ENCODE data around the gene LRP2.
"Not testable (repeated sequence)": the region's sequence is repeated elsewhere in the genome, so short reads cannot be mapped to it uniquely, and the experiment has no call there.

Gene LRP2

GRCh38 chr2:169323841-169324240 is 38.5 kb downstream of the LRP2 start:
- no peak overlapping the region for H3K4me3 ChIP-seq
- no peak overlapping the region for H3K9ac ChIP-seq (ENCODE audit: insufficient read length)
- no peak overlapping the region for H3K27ac ChIP-seq

DNA sequence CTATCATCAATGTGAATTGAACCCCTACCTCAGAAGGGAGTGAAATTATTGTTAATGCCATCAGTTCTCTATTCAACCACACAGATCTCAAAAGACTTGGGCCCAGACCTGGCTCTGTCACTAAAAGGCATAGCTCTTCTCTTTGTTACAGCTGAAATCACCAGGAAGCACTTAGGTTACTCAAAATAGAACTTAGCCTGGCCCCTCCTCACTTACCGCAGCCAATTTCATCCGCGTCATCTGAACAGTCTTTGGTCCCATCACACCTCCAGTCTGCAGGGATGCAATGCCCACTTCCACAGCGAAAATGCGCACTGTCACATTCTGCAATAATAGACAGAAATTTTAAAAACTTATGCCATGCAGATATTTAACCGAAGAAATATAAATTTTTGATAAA is 41.8 kb downstream of the LRP2 start:
- H3K4me3 ChIP-seq, result no peak overlapping the region

More at GRCh38 chr2:169323841-169324240, 38.5 kb downstream of the LRP2 start:
- no peaks in the 10 kb centered on the region for H3K36me3 ChIP-seq (ENCODE audit: insufficient read depth, low read length)
- TF ChIP-seq POLR2AphosphoS5 (IDR thresholded peaks at IDR 0.05; ENCODE audit: borderline replicate concordance, low read depth, low read length), result no peak
- no peaks in the 10 kb centered on the region for H3K9me3 ChIP-seq (ENCODE audit: low read depth, low read length)
- no peak for DNase-seq (ENCODE audit: low read depth, low spot score)

DNA sequence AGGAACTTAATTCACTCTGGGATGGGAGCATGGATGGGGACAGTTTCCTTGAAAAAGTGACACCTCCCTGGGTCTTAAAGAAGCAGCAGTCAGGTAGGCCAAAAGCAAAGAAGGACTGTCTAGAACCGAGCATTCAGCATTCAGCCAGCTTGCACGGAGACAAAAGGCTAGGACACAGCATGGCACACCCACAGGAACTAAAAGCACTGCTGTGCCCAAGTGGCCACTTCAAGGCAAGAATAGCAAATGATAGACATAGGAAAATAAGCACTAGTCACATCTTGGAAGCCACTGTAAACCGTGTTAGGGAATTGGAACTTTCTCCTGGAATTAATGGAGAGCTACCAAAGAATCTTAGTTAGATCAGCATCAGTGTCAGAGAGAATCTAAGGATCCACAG is 47.0 kb downstream of the LRP2 start:
- Histone ChIP-seq H3K36me3 (ENCODE audit: insufficient read depth, low read length) (no peaks in the 10 kb centered on the region), H3K9ac (ENCODE audit: insufficient read length) (no peak overlapping the region), H3K9me3 (ENCODE audit: low read depth, low read length) (no peaks in the 10 kb centered on the region), H3K27ac (no peak overlapping the region), H3K4me3 (no peak overlapping the region)
- no peak for DNase-seq (ENCODE audit: low read depth, low spot score)
- TF ChIP-seq POLR2AphosphoS5 (IDR thresholded peaks at IDR 0.05; ENCODE audit: borderline replicate concordance, low read depth, low read length), result no peak
- TF ChIP-seq EZH2 (IDR thresholded peaks at IDR 0.05), result no peak
- TF ChIP-seq FOXP2 (optimal IDR thresholded peaks at IDR 0.05; ENCODE audit: control extremely low read depth, extremely low read length, insufficient read depth), result no peak

More for the DNA sequence above, 41.8 kb downstream of the LRP2 start:
- Histone ChIP-seq H3K9me3 (ENCODE audit: low read depth, low read length) (no peaks in the 10 kb centered on the region), H3K36me3 (ENCODE audit: insufficient read depth, low read length) (no peaks in the 10 kb centered on the region), H3K9ac (ENCODE audit: insufficient read length) (no peak overlapping the region), H3K27ac (no peak overlapping the region)
- TF ChIP-seq FOXP2 (optimal IDR thresholded peaks at IDR 0.05; ENCODE audit: control extremely low read depth, extremely low read length, insufficient read depth), result no peak
- no peak for TF ChIP-seq EZH2 (IDR thresholded peaks at IDR 0.05)
- no peak for TF ChIP-seq POLR2AphosphoS5 (IDR thresholded peaks at IDR 0.05; ENCODE audit: borderline replicate concordance, low read depth, low read length)
- DNase-seq (ENCODE audit: low read depth, low spot score), result no peak

DNA sequence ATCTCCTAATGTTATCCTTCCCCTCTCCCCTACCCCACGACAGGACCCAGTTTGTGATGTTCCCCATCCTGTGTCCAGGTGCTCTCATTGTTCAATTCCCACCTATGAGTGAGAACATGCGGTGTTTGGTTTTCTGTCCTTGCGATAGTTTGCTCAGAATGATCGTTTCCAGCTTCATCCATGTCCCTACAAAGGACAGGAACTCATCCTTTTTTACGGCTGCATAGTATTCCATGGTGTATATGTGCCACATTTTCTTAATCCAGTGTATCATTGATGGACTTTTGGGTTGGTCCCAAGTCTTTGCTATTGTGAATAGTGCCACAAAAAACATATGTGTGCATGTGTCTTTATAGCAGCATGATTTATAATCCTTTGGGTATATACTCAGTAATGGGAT is 54.0 kb downstream of the LRP2 start:
- not testable (repeated sequence) for H3K36me3 ChIP-seq (ENCODE audit: insufficient read depth, low read length); DNase-seq (ENCODE audit: low read depth, low spot score); H3K9me3 ChIP-seq (ENCODE audit: low read depth, low read length); H3K4me3 ChIP-seq; H3K27ac ChIP-seq; H3K9ac ChIP-seq (ENCODE audit: insufficient read length)

DNA sequence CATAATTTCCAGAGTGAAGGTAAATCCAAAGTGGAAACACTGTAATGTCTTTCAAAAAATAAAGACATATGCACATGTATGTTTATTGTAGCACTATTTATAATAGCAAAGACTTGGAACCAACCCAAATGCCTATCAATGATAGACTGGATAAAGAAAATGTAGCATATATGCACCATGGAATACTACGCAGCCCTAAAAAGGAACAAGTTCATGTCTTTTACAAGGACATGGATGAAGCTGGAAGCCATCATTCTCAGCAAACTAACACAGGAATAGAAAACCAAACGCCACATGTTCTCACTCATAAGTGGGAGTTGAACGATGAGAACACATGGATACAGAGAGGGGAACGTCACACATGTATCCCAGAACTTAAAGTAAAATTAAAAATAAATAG is 57.6 kb downstream of the LRP2 start:
- not testable (repeated sequence) for H3K9ac ChIP-seq (ENCODE audit: insufficient read length); H3K4me3 ChIP-seq; H3K36me3 ChIP-seq (ENCODE audit: insufficient read depth, low read length); H3K9me3 ChIP-seq (ENCODE audit: low read depth, low read length); DNase-seq (ENCODE audit: low read depth, low spot score); H3K27ac ChIP-seq

- TF ChIP-seq POLR2AphosphoS5 (IDR thresholded peaks at IDR 0.05; ENCODE audit: borderline replicate concordance, low read depth, low read length), result no peak
- no peak for TF ChIP-seq FOXP2 (optimal IDR thresholded peaks at IDR 0.05; ENCODE audit: control extremely low read depth, extremely low read length, insufficient read depth)
- TF ChIP-seq EZH2 (IDR thresholded peaks at IDR 0.05), result no peak
- DNase-seq (ENCODE audit: low read depth, low spot score), result no peak
- no peaks in the 10 kb centered on the region for H3K36me3 ChIP-seq (ENCODE audit: insufficient read depth, low read length)
- H3K27ac ChIP-seq, result no peak overlapping the region
- no peaks in the 10 kb centered on the region for H3K9me3 ChIP-seq (ENCODE audit: low read depth, low read length)
- no peak overlapping the region for H3K4me3 ChIP-seq
- no peak overlapping the region for H3K9ac ChIP-seq (ENCODE audit: insufficient read length)
Measured at GRCh38 chr2:169303579-169304305, 58.6 kb downstream of the LRP2 start.

DNA sequence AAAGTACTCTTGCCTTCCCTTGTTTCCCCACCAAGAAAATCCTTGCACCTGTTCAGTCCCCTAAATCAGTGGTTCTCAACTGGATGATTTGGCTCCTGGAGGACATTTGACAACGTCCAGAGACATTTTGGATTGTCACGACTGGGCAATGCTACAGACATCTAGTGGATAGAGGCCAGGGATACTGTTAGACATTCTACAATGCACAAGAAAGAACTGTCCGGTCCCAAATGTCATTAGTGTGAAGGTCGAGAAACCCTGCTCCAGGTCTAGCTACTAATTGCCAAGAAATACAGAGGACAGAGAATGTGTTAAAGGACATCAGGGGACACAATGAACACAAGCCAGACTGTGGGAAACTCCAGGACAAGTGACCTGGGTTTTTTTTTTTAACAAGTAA is 60.0 kb downstream of the LRP2 start:
- H3K27ac ChIP-seq, result no peak overlapping the region
- no peak for TF ChIP-seq EZH2 (IDR thresholded peaks at IDR 0.05)
- no peak for TF ChIP-seq POLR2AphosphoS5 (IDR thresholded peaks at IDR 0.05; ENCODE audit: borderline replicate concordance, low read depth, low read length)
- no peak for TF ChIP-seq FOXP2 (optimal IDR thresholded peaks at IDR 0.05; ENCODE audit: control extremely low read depth, extremely low read length, insufficient read depth)
- H3K36me3 ChIP-seq (ENCODE audit: insufficient read depth, low read length), result no peaks in the 10 kb centered on the region
- no peak overlapping the region for H3K9ac ChIP-seq (ENCODE audit: insufficient read length)
- no peak for DNase-seq (ENCODE audit: low read depth, low spot score)
- H3K4me3 ChIP-seq, result no peak overlapping the region
- H3K9me3 ChIP-seq (ENCODE audit: low read depth, low read length), result no peaks in the 10 kb centered on the region

DNA sequence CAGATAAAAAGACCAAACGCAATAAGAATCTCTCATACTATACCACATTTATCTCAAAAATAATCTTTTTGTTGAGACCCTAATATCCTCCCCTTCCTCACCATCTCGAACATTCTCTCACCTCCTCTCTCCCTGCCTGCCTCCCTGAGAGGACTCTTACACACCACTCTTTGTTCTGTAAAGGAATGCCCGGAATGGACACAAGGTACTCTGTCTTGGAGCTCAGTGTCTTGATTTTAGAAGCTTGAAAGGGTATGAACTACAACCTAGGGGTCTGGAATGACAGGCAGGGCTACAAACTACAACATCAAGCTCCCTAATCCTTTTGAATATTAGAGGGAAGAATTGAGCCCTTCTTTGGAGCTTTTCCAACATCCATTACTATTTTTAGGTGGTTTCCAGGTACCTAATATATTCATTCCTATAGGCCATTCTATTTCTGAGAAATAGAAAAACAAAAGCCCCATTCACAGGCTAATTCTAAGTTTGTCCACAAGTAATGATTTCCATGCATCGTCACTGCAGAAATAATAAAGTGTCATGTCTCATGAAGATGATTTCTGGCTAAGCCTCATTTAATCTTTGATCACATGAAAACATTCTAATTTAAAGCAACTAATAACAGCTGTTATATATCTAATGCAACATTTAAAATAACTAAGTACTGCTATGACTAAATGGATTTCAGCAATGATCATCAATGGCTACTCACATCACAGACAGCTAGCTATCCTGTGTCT is 60.6 kb downstream of the LRP2 start:
- Histone ChIP-seq H3K4me3 (no peak overlapping the region), H3K9me3 (ENCODE audit: low read depth, low read length) (no peaks in the 10 kb centered on the region), H3K9ac (ENCODE audit: insufficient read length) (no peak overlapping the region), H3K27ac (no peak overlapping the region), H3K36me3 (ENCODE audit: insufficient read depth, low read length) (no peaks in the 10 kb centered on the region)
- TF ChIP-seq FOXP2 (optimal IDR thresholded peaks at IDR 0.05; ENCODE audit: control extremely low read depth, extremely low read length, insufficient read depth) (no peak), EZH2 (IDR thresholded peaks at IDR 0.05) (no peak), POLR2AphosphoS5 (IDR thresholded peaks at IDR 0.05; ENCODE audit: borderline replicate concordance, low read depth, low read length) (no peak)
- no peak for DNase-seq (ENCODE audit: low read depth, low spot score)

All from SK-N-MC (cell line).